ENCODE results near the gene REEP5. TPM values are rescaled to one million over a fixed set of nuclear protein-coding genes. Genes with fewer than 3 reads are reported as not detected.

The REEP5 gene
- total and polyA plus RNA-seq, 2 of the 13 experiments (the other 11 are each of a cell fraction or from before 2014, with no cell fraction given) = 49.4 to 239 TPM

GRCh38 chr5:112878760-112879159 lies 43.3 kb downstream of the REEP5 start (continued):
- no peak for TF ChIP-seq ZNF574 (CRISPR knock-in tag; IDR thresholded peaks at IDR 0.05)
- no peak for TF ChIP-seq ZNF816 (CRISPR knock-in tag; IDR thresholded peaks at IDR 0.05; ENCODE audit: borderline replicate concordance)
- TF ChIP-seq REST (IDR thresholded peaks at IDR 0.05; ENCODE audit: borderline replicate concordance in 1 of 2, low read depth in 1 of 2, low read length in 2 of 2) = no peak
- TF ChIP-seq ZNF784 (CRISPR knock-in tag; IDR thresholded peaks at IDR 0.05; ENCODE audit: borderline replicate concordance) = no peak
- TF ChIP-seq ZNF333 (CRISPR knock-in tag; IDR thresholded peaks at IDR 0.05; ENCODE audit: borderline replicate concordance) = no peak
- TF ChIP-seq BRD4 (CRISPR knock-in tag; IDR thresholded peaks at IDR 0.05) = no peak
